Activated T-cell treated with anti-CD3 and anti-CD28 coated beads for 4 hours (primary cell): Measurements from ENCODE around the gene IRX3.

Experiments used
- DNase-seq: peaks from one replicate; pipeline ENCODE4 v3.0.0-alpha.2; 2020

IRX3 gene

GRCh38 chr16:54286366-54287130 lies at the start of gene IRX3:
TSS of gene IRX3 (minus strand) at chr16:54286787. CDS start at chr16:54286050, 737 bp downstream.
- DNase-seq, result no peak

- DNase-seq, result no peak
Observed at GRCh38 chr16:54335230-54335629, 48.6 kb upstream of the IRX3 start.

- no peak for DNase-seq
Observed at GRCh38 chr16:54334208-54334607, 47.6 kb upstream of the IRX3 start.

GRCh38 chr16:54331241-54332002 lies 44.8 kb upstream of the IRX3 start:
- no peak for DNase-seq

- DNase-seq, result no peak
Observed at GRCh38 chr16:54327609-54328008, 41.0 kb upstream of the IRX3 start.

GRCh38 chr16:54326266-54326662 lies 39.7 kb upstream of the IRX3 start:
- no peak for DNase-seq

GRCh38 chr16:54325616-54326265 lies 39.2 kb upstream of the IRX3 start:
- no peak for DNase-seq

- no peak for DNase-seq
Observed at GRCh38 chr16:54324716-54325115, 38.1 kb upstream of the IRX3 start.

- no peak for DNase-seq
Observed at GRCh38 chr16:54320697-54321340, 34.2 kb upstream of the IRX3 start.

- no peak for DNase-seq
Observed at GRCh38 chr16:54318941-54319340, 32.4 kb upstream of the IRX3 start.

GRCh38 chr16:54317101-54317611 lies 30.6 kb upstream of the IRX3 start:
- DNase-seq, result no peak

GRCh38 chr16:54316095-54316889 lies 29.7 kb upstream of the IRX3 start:
- no peak for DNase-seq

- no peak for DNase-seq
Observed at GRCh38 chr16:54313789-54314188, 27.2 kb upstream of the IRX3 start.

GRCh38 chr16:54312502-54312991 lies 26.0 kb upstream of the IRX3 start:
- no peak for DNase-seq

- no peak for DNase-seq
Observed at GRCh38 chr16:54309341-54309740, 22.8 kb upstream of the IRX3 start.

- DNase-seq, result no peak
Observed at GRCh38 chr16:54305080-54305479, 18.5 kb upstream of the IRX3 start.

- no peak for DNase-seq
Observed at GRCh38 chr16:54303613-54304012, 17.0 kb upstream of the IRX3 start.

- DNase-seq, result no peak
Observed at GRCh38 chr16:54297154-54297553, 10.6 kb upstream of the IRX3 start.

GRCh38 chr16:54296543-54296942 lies 10.0 kb upstream of the IRX3 start:
- DNase-seq, result no peak

GRCh38 chr16:54291656-54292487 lies 5.3 kb upstream of the IRX3 start:
- DNase-seq, result no peak
